Gastroesophageal sphincter (tissue), 3 donors: ENCODE results near the gene KRTAP10-7.
"Not testable (repeated sequence)": the region's sequence is repeated elsewhere in the genome, so short reads cannot be mapped to it uniquely, and the experiment has no call there.

Experiments
- POLR2A ChIP-seq, 2 donors: fragments of 450-650 bp; IDR thresholded peaks; one replicate each; pipeline ENCODE4 v1.6.1; 2017; ENCODE audit warnings: antibody characterized with exemption in 2 of 2, mild to moderate bottlenecking in 2 of 2, moderate library complexity in 1 of 2
- TF ChIP-seq, protein P1 (sequence below), 4 experiments: fragments of 200-600 bp in 2 of 4; fragments of 450-650 bp in 2 of 4; sonication (generic) in 1 of 4; IDR thresholded peaks; one replicate each; pipeline ENCODE4 v1.5.1; 2017 to 2019; ENCODE audit warnings: antibody characterized with exemption in 4 of 4, mild to moderate bottlenecking in 2 of 4, moderate library complexity in 2 of 4

DNA sequence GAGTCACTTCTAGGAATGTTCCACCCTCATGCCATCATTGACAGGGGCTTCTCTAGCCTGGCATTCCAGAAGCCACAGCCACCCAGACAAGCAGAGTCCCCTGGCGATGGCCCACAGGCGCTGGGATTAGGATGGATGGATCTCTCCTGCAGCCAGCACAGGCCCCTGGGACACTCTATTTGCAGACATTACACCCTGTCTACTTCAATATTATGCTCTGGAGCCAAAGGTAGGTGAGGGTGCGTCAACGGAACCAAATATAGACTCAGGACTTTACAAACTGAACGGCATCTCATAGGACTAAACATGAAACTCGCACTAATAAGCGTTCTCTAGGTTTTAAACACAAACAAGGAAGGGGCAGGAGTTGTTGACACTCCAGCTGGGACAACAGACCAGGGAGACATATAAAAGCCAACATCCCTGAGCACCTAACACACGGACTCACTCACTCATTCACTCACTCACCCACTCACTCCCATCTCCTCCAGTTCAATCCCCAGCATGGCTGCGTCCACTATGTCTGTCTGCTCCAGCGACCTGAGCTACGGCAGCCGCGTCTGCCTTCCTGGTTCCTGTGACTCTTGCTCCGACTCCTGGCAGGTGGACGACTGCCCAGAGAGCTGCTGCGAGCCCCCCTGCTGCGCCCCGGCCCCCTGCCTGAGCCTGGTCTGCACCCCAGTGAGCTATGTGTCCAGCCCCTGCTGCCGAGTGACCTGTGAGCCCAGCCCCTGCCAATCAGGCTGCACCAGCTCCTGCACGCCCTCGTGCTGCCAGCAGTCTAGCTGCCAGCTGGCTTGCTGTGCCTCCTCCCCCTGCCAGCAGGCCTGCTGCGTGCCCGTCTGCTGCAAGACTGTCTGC is at the start of gene KRTAP10-7:
- TF ChIP-seq POLR2A (IDR thresholded peaks at IDR 0.05) = not testable (repeated sequence)
- TF ChIP-seq, protein P1, sequence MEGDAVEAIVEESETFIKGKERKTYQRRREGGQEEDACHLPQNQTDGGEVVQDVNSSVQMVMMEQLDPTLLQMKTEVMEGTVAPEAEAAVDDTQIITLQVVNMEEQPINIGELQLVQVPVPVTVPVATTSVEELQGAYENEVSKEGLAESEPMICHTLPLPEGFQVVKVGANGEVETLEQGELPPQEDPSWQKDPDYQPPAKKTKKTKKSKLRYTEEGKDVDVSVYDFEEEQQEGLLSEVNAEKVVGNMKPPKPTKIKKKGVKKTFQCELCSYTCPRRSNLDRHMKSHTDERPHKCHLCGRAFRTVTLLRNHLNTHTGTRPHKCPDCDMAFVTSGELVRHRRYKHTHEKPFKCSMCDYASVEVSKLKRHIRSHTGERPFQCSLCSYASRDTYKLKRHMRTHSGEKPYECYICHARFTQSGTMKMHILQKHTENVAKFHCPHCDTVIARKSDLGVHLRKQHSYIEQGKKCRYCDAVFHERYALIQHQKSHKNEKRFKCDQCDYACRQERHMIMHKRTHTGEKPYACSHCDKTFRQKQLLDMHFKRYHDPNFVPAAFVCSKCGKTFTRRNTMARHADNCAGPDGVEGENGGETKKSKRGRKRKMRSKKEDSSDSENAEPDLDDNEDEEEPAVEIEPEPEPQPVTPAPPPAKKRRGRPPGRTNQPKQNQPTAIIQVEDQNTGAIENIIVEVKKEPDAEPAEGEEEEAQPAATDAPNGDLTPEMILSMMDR (IDR thresholded peaks at IDR 0.05) = not testable (repeated sequence)
